Measurements from ENCODE around the gene DSC3.

GRCh38 chr18:31065036-31065773 is 22.7 kb upstream of the DSC3 start:
- TF ChIP-seq POLR2A (IDR thresholded peaks at IDR 0.05; ENCODE audit: low read depth, low read length): no peak; the same call in 1 of the 2 replicates
- TF ChIP-seq POLR2AphosphoS5 (IDR thresholded peaks at IDR 0.05; ENCODE audit: low read depth, low read length): no peak; the same call in 1 of the 2 replicates
- no peak for TF ChIP-seq TAF1 (IDR thresholded peaks at IDR 0.05; ENCODE audit: borderline replicate concordance, low read depth, low read length)

All from GM12892 (cell line).